K562 (cell line): Measurements from ENCODE around the gene LAPTM5. TPM values are rescaled to one million over a fixed set of nuclear protein-coding genes. Genes with fewer than 3 reads are reported as not detected.

Source experiments
- E2F6 ChIP-seq, 2 experiments: IDR thresholded peaks; 2 replicates each; pipeline ENCODE4 v1.6.1; 2011; ENCODE audit warnings: borderline replicate concordance in 1 of 2, control low read depth in 1 of 2, low read depth in 1 of 2, low read length in 1 of 2, mild to moderate bottlenecking in 1 of 2, mixed read lengths in 1 of 2, moderate library complexity in 1 of 2; ENCODE audit not compliant: insufficient read depth in 1 of 2, insufficient read length in 1 of 2, poor library complexity in 1 of 2, severe bottlenecking in 1 of 2; ENCODE audit errors: extremely low read depth in 1 of 2
- GTF2F1 ChIP-seq: IDR thresholded peaks from 2 replicates; pipeline ENCODE4 v1.6.1; 2011; ENCODE audit warnings: low read depth, low read length, improper control_type of control experiment
- HMG20B ChIP-seq: fragments of 250-450 bp; sonication (Bioruptor Pico); IDR thresholded peaks from 2 replicates; pipeline ENCODE4 v1.5.0; 2021; ENCODE audit warnings: mild to moderate bottlenecking
- MAFG ChIP-seq: fragments of 450-650 bp; conservative IDR thresholded peaks from 2 replicates; pipeline ENCODE4 v1.6.1; 2016; ENCODE audit warnings: missing genetic modification characterization, missing compliant biosample characterization
- MIER1 ChIP-seq: fragments of 450-650 bp; IDR thresholded peaks from 2 replicates; pipeline ENCODE4 v1.6.1; 2016; ENCODE audit warnings: antibody characterized with exemption, mild to moderate bottlenecking, low read depth
- TOE1 ChIP-seq, 2 experiments: fragments of 450-650 bp in 1 of 2; sonication (generic) in 1 of 2; formaldehyde crosslinking in 1 of 2; IDR thresholded peaks; 2 replicates each; pipeline versions ENCODE4 v1.7.1 to v1.8.0; 2016 to 2022; ENCODE audit warnings: borderline replicate concordance in 2 of 2, mild to moderate bottlenecking in 2 of 2, antibody characterized with exemption in 1 of 2, inconsistent platforms in 1 of 2, low read depth in 1 of 2, missing genetic modification reagents in 1 of 2, moderate library complexity in 1 of 2
- polyA plus RNA-seq, 8 experiments: library from polyadenylated mRNA; depleted of rRNA in 4 of 8; stranded (reverse) in 5 of 8; unstranded in 3 of 8; fragments of >200 nt; fragmentation: Nextera tagmentation in 2 of 8; fragmentation: Illumina TruSeq in 1 of 8; extraction: Ambion mirVana in 2 of 8; extraction: Trizol in 1 of 8; gene quantifications; 2 replicates each; pipeline versions ENCODE4 v1.2.1 to v1.2.3, GENCODE V29; 2011 to 2014; ENCODE audit warnings: inconsistent platforms in 1 of 8, missing spikeins in 1 of 8
- total RNA-seq, 7 experiments: library from RNA; depleted of rRNA in 6 of 7; stranded (reverse); fragments of >200 nt in 6 of 7; fragmentation: Illumina TruSeq in 2 of 7; extraction: Trizol in 2 of 7; gene quantifications; 2 replicates each; pipeline versions ENCODE4 v1.2.1 to v1.2.3, GENCODE V29; 2011 to 2021; ENCODE audit warnings: low replicate concordance in 1 of 7

The LAPTM5 gene
- total and polyA plus RNA-seq, 9 of the 15 experiments (the other 6 are each of a cell fraction or from before 2014, with no cell fraction given) = 2.4 to 47.3 (median 20.3) TPM

GRCh38 chr1:30776097-30777059, 18.8 kb upstream of the LAPTM5 start (continued):
- TF ChIP-seq E2F6 (IDR thresholded peaks at IDR 0.05; ENCODE audit: borderline replicate concordance in 1 of 2, extremely low read depth in 1 of 2, insufficient read depth in 1 of 2, insufficient read length in 1 of 2, low read depth in 1 of 2, low read length in 1 of 2, poor library complexity in 1 of 2, severe bottlenecking in 1 of 2) = peak; percentile 27 to 32
- TF ChIP-seq MIER1 = no peak
- TF ChIP-seq MAFG (tag) = no peak
- no peak for TF ChIP-seq HMG20B
- TF ChIP-seq GTF2F1 = no peak
- no peak for TF ChIP-seq TOE1 (IDR thresholded peaks at IDR 0.05; ENCODE audit: borderline replicate concordance)
- no peak for TF ChIP-seq TOE1 (CRISPR knock-in tag; IDR thresholded peaks at IDR 0.05; ENCODE audit: borderline replicate concordance, low read depth)
